Activated B cell treated with CpG ODN at 0.5 μM for 24 hours (primary cell): ENCODE results near the gene VEZT. TPM values are rescaled to one million over a fixed set of nuclear protein-coding genes. Genes with fewer than 3 reads are reported as not detected.
"Not testable (repeated sequence)": the region's sequence is repeated elsewhere in the genome, so short reads cannot be mapped to it uniquely, and the experiment has no call there.

Experiments used
- ATAC-seq: fragments of 200-7000 bp; cut with Tn5 transposase; one replicate; pipeline ENCODE4 v1.10.0; 2021; ENCODE audit warnings: low read depth, mild to moderate bottlenecking, moderate library complexity
- CTCF ChIA-PET: fragments of 350-600 bp; sonication (Branson Sonifier 250); formaldehyde crosslinking; loops from one replicate; lab custom pipeline; 2021; ENCODE audit warnings: antibody characterized with exemption; lab: Charles Lee
- POLR2A ChIA-PET: fragments of 350-600 bp; sonication (Branson Sonifier 250); formaldehyde crosslinking; loops from one replicate; lab custom pipeline; 2021; ENCODE audit warnings: antibody characterized with exemption; lab: Charles Lee
- DNase-seq: peaks from one replicate; pipeline ENCODE4 v3.0.0; 2022
- H3K27ac Mint-ChIP-seq: one replicate; pipeline ENCODE4 v1.8.0; 2020; ENCODE audit warnings: mixed read lengths
- H3K27me3 Mint-ChIP-seq: one replicate; pipeline ENCODE4 v1.8.0; 2021; ENCODE audit warnings: mixed read lengths
- H3K36me3 Mint-ChIP-seq: one replicate; pipeline ENCODE4 v1.8.0; 2021; ENCODE audit warnings: low read depth, mixed read lengths
- H3K4me1 Mint-ChIP-seq: one replicate; pipeline ENCODE4 v1.8.0; 2021; ENCODE audit warnings: mixed read lengths
- H3K4me3 Mint-ChIP-seq: one replicate; pipeline ENCODE4 v1.8.0; 2020; ENCODE audit warnings: mild to moderate bottlenecking, mixed read lengths
- H3K9me3 Mint-ChIP-seq: one replicate; pipeline ENCODE4 v1.8.0; 2020; ENCODE audit warnings: mixed read lengths
- intact Hi-C: fragments of 100-400 bp; cut with micrococcal nuclease; formaldehyde crosslinking; loops from one replicate; pipeline ENCODE4 v1.15.1; 2024
- total RNA-seq: library from RNA; stranded (reverse); gene quantifications from 2 replicates; pipeline ENCODE4 v1.2.3, GENCODE V29; 2022
- TF ChIP-seq, protein P1 (sequence below): fragments of 200-600 bp; IDR thresholded peaks from one replicate; pipeline ENCODE4 v1.8.0; 2022; ENCODE audit warnings: antibody characterized with exemption, mild to moderate bottlenecking

Gene VEZT
- total RNA-seq, 1 donor from 2014 or later, result 58.7 TPM

GRCh38 chr12:95240556-95240955 is 22.9 kb downstream of the VEZT start:
- H3K36me3 Mint-ChIP-seq, result peaks cover 39% of the 10 kb centered on the region
- no peak overlapping the region for H3K4me3 Mint-ChIP-seq
- H3K27ac Mint-ChIP-seq, result no peak overlapping the region
- ATAC-seq (no peak), DNase-seq (no peak)
- peaks cover 15% of the 10 kb centered on the region for H3K4me1 Mint-ChIP-seq
- ChIA-PET CTCF (no interaction called here), POLR2A (interaction anchor here (1.2 kb wide), 1 partner anchor 23 kb away, joined by 3 read pairs; the partner anchor contains the start of genes FGD6 and VEZT)
- intact Hi-C loops, result no loop called here
- no peaks in the 10 kb centered on the region for H3K27me3 Mint-ChIP-seq
- TF ChIP-seq, protein P1, sequence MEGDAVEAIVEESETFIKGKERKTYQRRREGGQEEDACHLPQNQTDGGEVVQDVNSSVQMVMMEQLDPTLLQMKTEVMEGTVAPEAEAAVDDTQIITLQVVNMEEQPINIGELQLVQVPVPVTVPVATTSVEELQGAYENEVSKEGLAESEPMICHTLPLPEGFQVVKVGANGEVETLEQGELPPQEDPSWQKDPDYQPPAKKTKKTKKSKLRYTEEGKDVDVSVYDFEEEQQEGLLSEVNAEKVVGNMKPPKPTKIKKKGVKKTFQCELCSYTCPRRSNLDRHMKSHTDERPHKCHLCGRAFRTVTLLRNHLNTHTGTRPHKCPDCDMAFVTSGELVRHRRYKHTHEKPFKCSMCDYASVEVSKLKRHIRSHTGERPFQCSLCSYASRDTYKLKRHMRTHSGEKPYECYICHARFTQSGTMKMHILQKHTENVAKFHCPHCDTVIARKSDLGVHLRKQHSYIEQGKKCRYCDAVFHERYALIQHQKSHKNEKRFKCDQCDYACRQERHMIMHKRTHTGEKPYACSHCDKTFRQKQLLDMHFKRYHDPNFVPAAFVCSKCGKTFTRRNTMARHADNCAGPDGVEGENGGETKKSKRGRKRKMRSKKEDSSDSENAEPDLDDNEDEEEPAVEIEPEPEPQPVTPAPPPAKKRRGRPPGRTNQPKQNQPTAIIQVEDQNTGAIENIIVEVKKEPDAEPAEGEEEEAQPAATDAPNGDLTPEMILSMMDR, result no peak
- no peaks in the 10 kb centered on the region for H3K9me3 Mint-ChIP-seq

DNA sequence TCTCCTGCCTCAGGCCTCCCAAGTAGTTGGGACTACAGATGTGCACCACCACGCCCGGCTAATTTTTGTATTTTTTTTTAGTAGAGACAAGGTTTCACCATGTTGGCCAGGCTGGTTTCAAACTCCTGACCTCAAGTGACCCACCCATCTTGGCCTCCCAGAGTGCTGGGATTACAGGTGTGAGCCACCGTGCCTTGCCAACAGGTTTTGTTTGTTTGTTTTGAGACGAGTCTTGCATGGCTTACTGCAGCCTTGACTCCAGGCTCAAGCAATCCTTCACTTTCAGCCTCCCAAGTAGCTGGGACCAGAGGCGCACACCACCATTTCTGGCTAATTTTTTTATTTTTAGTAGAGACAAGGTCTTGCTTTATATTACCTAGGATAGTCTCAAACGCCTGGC is 23.5 kb downstream of the VEZT start:
- intact Hi-C loops, CTCF ChIA-PET, H3K27ac Mint-ChIP-seq, H3K27me3 Mint-ChIP-seq, DNase-seq, H3K9me3 Mint-ChIP-seq, H3K4me3 Mint-ChIP-seq, ATAC-seq: not testable (repeated sequence)
- POLR2A ChIA-PET, result interaction anchor here (1.2 kb wide), 1 partner anchor 24 kb away, joined by 3 read pairs; the partner anchor contains the start of genes FGD6 and VEZT
- H3K36me3 Mint-ChIP-seq, result peaks cover 34% of the 10 kb centered on the region
- H3K4me1 Mint-ChIP-seq, result peaks cover 15% of the 10 kb centered on the region

DNA sequence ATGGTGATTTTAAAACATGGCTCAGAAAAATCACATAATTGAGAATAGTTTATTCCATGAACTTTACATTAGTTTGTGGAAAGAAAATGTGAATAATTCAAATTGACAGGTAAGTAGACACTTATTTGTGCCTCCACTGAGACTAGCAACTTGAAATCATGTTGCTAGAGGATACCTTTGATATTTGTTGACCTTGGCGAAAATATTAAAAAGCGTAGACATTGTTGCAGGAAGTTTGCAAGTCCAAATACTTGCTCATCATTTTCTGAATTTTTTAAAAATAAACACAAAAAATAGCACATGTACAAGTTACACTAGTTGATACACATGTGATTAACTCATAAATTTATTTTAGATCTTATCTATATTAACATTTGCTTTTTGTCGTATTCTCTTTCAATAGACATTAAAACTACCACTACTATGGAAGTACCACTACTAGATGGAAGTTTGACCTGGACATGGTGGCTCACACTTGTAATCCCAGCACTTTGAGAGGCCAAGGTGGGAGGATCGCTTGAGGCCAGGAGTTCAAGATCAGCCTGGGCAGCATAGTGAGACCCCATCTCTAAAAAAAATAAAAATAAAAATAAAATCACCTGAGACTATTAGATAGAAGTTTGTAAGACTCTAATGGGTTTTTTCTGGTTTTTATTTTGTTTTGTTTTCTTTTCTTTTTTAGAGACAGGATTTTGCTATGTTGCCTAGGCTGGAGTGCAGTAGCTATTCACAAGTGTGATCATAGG is 24.3 kb downstream of the VEZT start:
- Mint-ChIP-seq H3K27me3 (no peaks in the 10 kb centered on the region), H3K9me3 (no peaks in the 10 kb centered on the region), H3K4me1 (peaks cover 17% of the 10 kb centered on the region), H3K36me3 (peaks cover 28% of the 10 kb centered on the region), H3K27ac (no peak overlapping the region), H3K4me3 (no peak overlapping the region)
- TF ChIP-seq, protein P1, result no peak
- intact Hi-C loops, result no loop called here
- DNase-seq, result no peak
- CTCF ChIA-PET, result no interaction called here
- POLR2A ChIA-PET, result no interaction called here
- no peak for ATAC-seq

DNA sequence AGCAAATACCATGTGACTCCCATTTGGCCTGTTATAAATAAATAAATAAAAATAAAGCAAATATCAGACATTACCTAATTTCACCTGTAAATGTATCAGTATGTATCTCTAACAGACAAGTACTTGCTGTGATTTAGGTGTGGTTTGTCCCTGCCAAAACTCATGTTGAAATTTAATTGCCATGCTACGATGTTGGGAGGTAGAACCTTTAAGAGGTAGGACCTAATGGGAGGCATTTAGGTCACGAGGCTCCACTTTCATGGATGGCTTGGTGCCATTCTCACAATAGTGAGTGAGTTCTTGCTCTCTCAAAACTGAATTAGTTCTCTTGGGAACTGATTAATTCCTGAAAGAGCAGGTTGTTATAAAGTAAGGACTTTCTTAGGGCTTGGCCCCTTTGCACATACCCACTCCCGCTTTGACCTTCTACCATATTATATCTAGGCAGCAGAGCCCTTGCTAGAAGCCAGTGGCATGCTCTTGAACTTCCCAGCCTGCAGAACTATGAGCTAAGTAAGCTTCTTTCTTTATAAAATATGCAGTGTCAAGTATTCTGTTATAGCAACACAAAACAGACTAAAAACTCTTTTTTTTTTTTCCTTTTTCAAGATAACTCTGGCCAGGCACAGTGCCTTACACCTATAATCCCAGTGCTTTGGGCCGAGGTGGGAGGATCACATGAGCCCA is 26.0 kb downstream of the VEZT start:
- H3K36me3 Mint-ChIP-seq, result peaks cover 24% of the 10 kb centered on the region
- no peak overlapping the region for H3K27ac Mint-ChIP-seq
- DNase-seq, result no peak
- no peak overlapping the region for H3K4me3 Mint-ChIP-seq
- H3K4me1 Mint-ChIP-seq, result peaks cover 19% of the 10 kb centered on the region
- TF ChIP-seq, protein P1, result no peak
- H3K9me3 Mint-ChIP-seq, result no peaks in the 10 kb centered on the region
- intact Hi-C loops, result no loop called here
- POLR2A ChIA-PET, result no interaction called here
- H3K27me3 Mint-ChIP-seq, result no peaks in the 10 kb centered on the region
- CTCF ChIA-PET, result no interaction called here
- ATAC-seq, result no peak

- H3K4me1 Mint-ChIP-seq, result peaks cover 18% of the 10 kb centered on the region
Measured at GRCh38 chr12:95244350-95244749, 26.7 kb downstream of the VEZT start.

More at GRCh38 chr12:95244350-95244749, 26.7 kb downstream of the VEZT start:
- no peak overlapping the region for H3K4me3 Mint-ChIP-seq
- DNase-seq (no peak), ATAC-seq (no peak)
- ChIA-PET CTCF (no interaction called here), POLR2A (no interaction called here)
- H3K27ac Mint-ChIP-seq, result no peak overlapping the region
- intact Hi-C loops, result no loop called here
- TF ChIP-seq, protein P1, result no peak
- no peaks in the 10 kb centered on the region for H3K9me3 Mint-ChIP-seq
- no peaks in the 10 kb centered on the region for H3K27me3 Mint-ChIP-seq
- H3K36me3 Mint-ChIP-seq, result peaks cover 24% of the 10 kb centered on the region
